ENCODE measurements around the gene CABLES2.

Gene CABLES2

GRCh38 chr20:62417981-62418708 lies 11.1 kb upstream of the CABLES2 start:
- DNase-seq: no peak

GRCh38 chr20:62416651-62417637 lies 9.9 kb upstream of the CABLES2 start:
- no peak for DNase-seq

DNA sequence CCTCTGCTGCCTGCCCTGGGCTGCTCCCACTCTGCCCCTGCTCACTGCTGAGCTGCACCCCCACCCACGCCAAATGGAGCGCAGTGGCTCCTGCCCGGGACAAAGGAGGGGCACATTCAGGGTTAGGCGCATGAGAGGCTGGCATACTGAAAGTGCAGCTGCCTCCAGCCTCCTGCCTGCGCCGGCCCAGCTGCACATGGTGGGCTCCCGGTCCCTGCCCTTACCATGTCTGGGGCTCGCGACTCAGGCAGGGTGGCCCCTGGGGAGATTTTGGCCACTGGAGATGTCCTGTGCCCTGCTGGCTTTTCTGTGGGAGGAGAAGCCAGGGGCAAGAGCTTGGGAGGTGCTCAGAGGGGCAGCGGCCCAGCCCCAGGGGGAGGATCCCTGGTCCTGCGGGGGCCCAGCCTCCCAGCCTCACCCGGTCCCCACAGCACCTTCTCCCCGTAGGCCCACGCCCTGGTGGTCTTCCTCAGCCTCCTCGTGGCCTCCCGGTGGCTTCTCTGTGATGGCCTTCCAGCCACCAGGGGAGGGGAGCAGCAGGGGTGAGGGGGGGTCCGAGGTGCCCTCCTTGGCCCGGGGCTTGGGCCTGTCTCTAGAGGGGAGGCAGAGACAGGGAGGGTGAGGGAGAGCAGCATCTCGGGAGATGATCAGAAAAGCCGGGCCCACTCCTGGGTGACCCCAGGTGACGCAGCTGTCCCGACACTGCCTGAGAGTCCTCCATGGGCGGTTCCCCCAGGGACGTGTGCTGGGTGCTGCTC lies 8.4 kb upstream of the CABLES2 start:
- no peak for DNase-seq

- DNase-seq: no peak
These were observed 6.9 kb upstream of the CABLES2 start for GRCh38 chr20:62413896-62414481.

- no peak for DNase-seq
These were observed 6.0 kb upstream of the CABLES2 start for GRCh38 chr20:62413025-62413570.

DNA sequence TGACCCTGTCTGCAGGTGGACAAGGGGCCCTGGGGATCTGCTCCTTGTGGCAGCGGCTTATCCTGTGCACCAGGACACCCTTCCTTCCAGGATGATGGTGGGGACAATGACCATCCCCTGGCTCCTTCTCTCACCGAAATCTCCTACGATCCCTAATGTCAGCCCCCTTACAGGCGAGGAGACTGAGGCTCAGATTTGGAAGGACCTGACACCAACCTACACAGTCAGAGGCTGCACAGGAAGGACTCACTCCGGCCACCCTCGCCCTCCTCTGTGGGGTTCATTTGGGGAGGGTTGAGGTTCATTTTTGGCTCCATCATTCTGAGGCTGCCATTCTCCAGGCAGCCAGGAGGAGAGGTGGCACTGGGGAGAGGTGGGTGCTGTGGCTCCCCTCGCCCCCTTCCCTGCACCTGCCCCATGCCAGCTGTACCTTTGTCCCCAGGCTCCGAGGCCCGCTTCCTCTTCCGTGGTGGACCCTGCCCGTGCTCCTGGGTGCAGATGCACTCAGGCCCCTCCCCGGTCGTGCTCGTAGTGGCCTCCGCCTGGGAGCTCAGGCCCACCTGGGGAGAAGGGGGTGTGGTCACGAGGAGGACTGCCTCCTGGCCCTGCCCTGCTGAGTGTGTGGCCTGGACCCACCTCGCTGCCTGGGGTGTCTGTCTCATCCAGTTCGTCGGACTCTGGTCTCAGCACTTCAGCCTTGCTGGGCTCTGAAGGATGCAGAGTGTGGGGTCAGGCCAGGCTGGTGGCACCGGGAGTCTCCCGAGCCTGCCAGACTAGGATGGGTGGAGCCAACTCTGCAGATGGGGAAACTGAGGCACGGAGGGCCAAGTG lies 5.3 kb upstream of the CABLES2 start:
- no peak for DNase-seq

DNA sequence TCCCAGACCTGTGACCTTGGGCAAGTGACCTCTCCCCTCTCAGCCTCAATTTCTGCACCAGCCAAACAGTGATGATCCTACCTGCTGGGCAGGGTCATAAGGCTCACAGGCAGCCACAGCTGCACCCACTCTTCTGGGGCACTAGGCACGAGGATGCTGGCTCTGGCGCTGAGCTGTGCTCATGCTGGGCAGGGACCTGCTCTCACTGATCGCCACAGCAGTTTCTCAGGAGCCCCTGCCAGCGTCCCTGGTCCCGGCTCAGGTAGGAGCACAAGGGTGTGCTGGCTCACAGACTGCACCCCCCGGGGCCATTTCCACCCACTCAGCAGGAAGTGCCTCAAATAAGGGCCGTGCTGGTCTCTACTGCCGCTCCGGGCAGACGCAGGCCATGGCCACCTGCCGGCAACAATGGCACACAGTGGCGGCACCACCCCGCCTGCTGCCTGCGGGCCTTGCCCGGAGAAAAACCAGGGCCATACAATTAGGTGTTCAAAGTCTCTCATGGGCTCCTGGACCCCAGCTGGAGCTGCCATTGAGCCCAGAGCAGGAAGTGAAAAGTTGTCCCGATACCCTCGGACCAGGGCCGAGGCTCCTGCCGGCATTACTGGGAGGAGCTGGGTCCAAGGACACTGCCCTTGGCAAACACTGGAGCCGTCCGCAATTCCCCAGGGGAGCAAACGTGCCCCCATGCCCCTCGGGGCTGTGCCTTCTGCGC lies 4.6 kb upstream of the CABLES2 start:
- no peak for DNase-seq

DNA sequence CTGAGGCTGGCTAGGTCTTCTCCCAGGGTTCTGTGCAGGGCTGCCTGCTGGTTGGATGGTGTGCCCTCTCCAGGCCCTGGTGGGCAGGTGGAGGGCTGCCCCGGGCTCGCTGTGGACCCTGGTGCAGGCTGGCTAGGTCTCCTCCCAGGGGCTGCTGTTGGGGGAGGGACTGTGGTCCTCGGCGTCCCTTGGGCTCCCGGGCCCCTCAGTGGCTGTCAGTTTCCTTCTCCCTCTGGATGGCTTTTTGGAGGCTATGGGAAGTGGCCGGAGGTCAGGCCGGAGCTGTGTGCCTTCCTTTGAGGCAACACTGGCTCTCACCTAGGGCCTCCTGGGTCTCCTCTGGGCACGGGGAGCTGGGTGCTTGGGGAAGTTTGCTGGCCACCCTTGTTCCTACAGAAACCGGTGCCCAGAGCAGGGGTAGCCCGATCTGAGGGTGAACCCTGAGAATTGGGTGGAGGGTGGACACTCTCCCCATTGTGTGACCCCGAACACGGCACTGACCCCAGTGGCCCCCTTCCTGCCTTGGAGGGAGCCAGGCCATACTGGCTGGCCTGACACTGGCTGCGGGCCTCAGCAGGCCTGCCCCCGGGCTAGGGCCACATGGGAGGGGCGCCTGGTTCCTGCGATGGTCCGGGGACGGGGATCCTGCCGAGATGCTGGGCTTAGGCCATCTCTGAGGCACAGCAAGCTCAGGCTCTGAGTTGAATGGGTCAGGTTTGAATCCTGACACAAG lies 3.8 kb upstream of the CABLES2 start:
- DNase-seq: no peak

DNA sequence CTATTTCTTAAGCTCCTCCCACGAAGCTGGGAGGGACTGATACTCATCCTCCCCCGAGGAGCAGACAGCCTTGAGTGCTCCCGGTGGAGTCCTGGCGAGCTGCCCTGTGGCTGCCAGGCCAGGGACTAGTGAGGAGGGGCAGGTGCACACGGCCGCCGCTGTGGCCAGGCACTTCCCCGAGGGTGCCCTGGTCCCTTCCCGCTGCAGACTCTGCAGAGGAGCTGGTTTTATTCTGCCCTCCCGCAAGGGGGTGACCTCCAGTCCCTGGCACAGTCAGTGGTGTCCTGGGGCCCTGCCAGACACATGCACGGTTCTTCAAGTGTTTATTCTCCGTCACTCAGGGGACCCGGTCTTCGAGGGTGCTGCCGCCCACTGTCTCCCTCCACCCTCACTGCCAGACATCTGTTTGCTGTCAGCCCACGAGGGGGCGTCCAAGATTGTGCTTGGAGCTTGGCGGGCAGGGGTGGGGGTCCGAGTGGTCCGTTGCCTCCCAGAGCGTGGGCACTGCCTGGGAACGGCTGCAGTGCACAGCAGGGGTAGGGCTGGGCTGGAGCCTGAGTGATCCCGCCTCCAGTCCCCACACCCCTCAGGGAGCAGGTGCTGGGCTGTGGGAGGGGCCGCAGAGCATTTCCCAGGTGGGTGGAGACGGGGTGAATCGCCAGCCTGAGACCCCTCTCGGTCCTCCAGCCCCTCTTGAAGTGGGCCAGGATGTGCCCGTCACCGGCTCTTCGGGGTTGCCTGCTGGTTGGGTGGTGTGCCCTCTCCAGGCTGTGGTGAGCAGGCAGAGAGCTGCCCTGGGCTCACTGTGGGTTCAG lies 3.1 kb upstream of the CABLES2 start:
- DNase-seq: no peak

GRCh38 chr20:62409086-62409853 lies 2.2 kb upstream of the CABLES2 start:
- no peak for DNase-seq

- no peak for DNase-seq
These were observed 1.6 kb upstream of the CABLES2 start for GRCh38 chr20:62408640-62409039.

DNA sequence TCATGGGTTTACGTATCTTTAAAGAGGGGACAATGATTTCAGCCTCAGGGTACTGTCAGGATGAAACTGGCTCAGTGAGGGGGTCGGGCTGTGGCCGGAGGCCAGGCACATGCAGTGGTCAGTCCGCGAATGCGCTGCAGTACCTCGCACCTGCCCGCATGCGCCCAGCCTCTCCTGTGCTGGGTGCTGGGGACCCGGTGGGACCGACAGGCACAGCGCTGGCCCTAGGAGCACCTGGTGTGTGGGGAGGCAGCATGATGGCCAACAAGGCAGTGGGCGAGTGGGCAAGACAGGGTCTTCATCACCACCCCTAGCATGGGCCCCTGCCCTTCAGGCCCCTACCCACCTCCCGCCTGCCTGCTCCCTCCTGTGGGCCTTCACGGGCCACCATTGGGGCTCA lies 970 bp upstream of the CABLES2 start:
- DNase-seq: no peak

GRCh38 chr20:62406635-62407176 lies 379 bp downstream of the CABLES2 start:
- DNase-seq: no peak

DNA sequence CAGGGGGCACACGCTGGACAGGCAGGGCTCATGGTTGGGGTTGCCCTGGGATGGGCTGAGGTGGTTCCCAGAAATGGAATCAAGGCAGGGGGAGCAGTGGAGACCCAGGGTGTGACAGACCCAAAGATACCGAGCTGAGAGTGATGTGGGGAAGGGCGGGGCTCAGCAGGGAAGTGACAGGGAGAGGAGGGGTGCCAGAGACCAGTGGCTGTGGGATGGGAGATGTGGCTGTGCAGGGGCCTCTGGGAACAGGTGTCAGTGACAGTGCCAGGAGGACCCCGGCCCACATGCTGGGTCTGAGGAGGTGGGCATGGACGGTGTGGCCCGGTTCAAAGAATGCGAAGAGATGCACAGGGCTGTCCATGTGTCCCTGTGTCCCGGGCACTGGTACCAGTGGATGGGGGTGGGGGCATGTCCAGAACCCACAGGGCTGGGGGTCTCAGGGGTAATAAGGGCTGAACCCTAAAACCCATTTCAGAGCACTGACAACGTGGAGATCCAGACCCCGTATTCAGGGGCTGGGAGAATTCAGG lies 1.0 kb downstream of the CABLES2 start:
- DNase-seq: no peak

DNA sequence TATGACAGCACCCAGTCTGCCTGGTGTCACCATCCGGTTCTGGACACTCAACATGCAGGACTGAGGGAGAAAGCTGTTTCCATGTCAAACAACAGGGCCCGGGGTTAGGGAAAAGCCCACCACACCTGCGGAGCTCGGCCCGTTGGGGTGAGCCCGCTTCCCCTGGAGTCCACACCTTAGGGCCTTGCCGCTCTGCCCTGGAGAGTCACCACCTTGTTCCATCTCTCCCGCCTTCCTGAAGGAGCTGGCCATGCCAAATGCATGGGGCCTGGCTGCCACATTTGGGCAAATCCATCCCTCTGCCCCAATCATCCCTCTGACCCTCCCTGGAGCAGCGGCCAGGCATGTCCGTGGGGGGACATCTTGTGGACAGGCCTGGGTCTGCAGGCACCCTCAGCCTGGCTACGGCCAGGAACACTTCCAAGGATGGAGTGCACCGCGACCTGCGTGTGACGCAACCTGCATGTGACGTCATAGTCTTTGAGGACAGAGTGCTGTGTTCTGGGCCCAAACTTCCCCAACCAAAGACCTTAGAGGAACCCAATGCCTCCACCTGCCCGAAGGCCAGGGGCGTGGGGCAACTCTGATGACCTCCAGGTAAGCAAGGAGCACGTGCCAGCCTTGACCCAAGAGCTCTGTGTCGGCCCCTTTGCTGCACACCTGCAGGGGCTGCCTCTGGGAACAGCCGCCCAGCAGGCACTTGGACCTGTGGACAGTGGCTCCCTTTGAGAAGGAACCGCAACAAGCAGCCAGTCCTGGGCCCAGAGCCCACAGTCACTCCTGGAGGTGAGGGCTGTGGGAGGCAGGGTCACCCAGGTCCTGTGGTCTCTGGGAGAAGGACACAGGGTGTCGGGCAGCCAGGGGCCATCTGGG lies 1.7 kb downstream of the CABLES2 start:
- no peak for DNase-seq

DNA sequence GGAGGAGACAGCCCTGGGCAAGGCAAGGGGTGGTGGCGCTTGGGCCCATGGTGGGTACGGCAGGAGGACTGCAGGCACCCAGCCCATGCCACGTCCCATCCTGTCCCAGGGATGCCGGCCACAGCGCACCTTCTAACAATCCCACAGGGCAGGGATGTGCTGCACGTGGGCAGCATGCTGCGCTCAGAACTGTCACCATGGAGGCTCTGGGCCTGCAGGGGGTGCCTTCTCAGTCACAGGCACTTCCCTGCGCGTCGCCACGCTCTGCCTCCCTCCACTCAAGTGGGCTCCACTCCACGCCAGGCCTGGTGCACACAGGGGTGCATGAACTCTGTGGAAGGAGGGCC lies 2.4 kb downstream of the CABLES2 start:
- no peak for DNase-seq

DNA sequence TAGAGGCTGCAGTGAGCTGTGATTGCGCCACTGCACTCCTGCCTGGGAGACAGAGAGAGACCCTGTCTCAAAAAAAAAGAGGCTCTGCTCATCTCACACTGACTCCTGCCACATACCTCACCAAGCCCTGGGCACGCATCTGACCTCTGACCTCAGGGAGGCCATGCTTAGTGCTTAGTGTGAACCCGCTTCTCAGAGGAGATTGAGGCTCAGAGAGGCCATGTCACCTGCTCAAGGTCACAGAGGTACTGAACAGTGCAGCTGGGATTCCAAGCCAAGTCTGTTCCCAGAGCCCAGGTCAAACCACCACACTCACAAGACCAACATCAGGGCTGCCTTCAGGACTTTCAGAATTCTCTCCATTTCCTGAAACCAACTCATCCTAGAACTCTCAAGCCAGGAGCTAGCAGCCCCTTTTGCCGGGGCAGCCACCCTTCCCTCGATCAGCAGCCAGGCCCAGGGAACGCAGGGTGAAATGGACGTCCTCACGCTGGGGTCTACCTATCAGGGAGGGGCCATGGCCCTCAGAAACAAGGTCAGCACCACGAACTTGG lies 2.9 kb downstream of the CABLES2 start:
- DNase-seq: no peak

Data from activated effector memory CD4-positive, alpha-beta T cell treated with Interleukin-2 at 50 U/mL for 16 hours (primary cell).